HuH-7.5 (cell line): ENCODE data around the gene RPL10.

Experiments
- DNase-seq: peaks from one replicate; pipeline ENCODE4 v3.0.0; 2011; ENCODE audit warnings: low spot score

Gene RPL10

GRCh38 chrX:154449618-154450017 lies 51.4 kb downstream of the RPL10 start:
- no peak for DNase-seq

- no peak for DNase-seq
Measured at GRCh38 chrX:154450312-154450711, 52.1 kb downstream of the RPL10 start.
